Stomach (tissue), 4 donors: ENCODE results near the gene ZDHHC9.

ENCODE experiments used
- CTCF ChIP-seq, 7 experiments: fragments of 450-650 bp in 4 of 7; fragments of 200-600 bp in 3 of 7; sonication (generic) in 3 of 7; IDR thresholded peaks; one replicate each; pipeline ENCODE4 v1.5.1; 2016 to 2019; ENCODE audit warnings: antibody characterized with exemption in 7 of 7, control low read depth in 2 of 7, mild to moderate bottlenecking in 1 of 7
- POLR2A ChIP-seq, 4 donors: fragments of 450-650 bp; IDR thresholded peaks; one replicate each; pipeline ENCODE4 v1.6.1; 2016; ENCODE audit warnings: antibody characterized with exemption in 4 of 4, control low read depth in 2 of 4, mild to moderate bottlenecking in 1 of 4, moderate library complexity in 1 of 4

GRCh38 chrX:129798456-129798855 is 45.2 kb downstream of the ZDHHC9 start:
- TF ChIP-seq CTCF (IDR thresholded peaks at IDR 0.05) (no peak), POLR2A (IDR thresholded peaks at IDR 0.05) (no peak)
